ENCODE measurements around the gene AMPH.

Gene AMPH

GRCh38 chr7:38630720-38631673 is at the start of gene AMPH:
Gene AMPH, minus strand, starts transcription at chr7:38631373. Its CDS starts 22 bp downstream, at chr7:38631351.
- Histone ChIP-seq H3K4me1 (no peaks in the 10 kb centered on the region), H3K9me3 (ENCODE audit: control insufficient read depth, low read length) (no peaks in the 10 kb centered on the region), H3K27ac (no peak within 1 kb of the TSS), H3K27me3 (ENCODE audit: control insufficient read depth, insufficient read depth, low read length) (no peaks in the 10 kb centered on the region), H3K36me3 (ENCODE audit: control insufficient read depth, insufficient read depth, low read length) (no peaks in the 10 kb centered on the region), H3K4me3 (ENCODE audit: low read depth, low read length) (peak within 1 kb of the TSS; percentile 42), H2AFZ (peak within 1 kb of the TSS; percentile 77), H3K9ac (no peak within 1 kb of the TSS), H3K79me2 (peaks cover 2% of the 10 kb centered on the region), H3K4me2 (ENCODE audit: low read length) (peak within 1 kb of the TSS; percentile 56)
- TF ChIP-seq CTCF (IDR thresholded peaks at IDR 0.05), result no peak

GRCh38 chr7:38679419-38679818 is 48.2 kb upstream of the AMPH start:
- no peak overlapping the region for H3K4me3 ChIP-seq (ENCODE audit: low read depth, low read length)
- H3K4me2 ChIP-seq (ENCODE audit: low read length), result no peak overlapping the region
- no peak overlapping the region for H2AFZ ChIP-seq
- H3K4me1 ChIP-seq, result no peaks in the 10 kb centered on the region
- H3K27ac ChIP-seq, result no peak overlapping the region
- no peaks in the 10 kb centered on the region for H3K36me3 ChIP-seq (ENCODE audit: control insufficient read depth, insufficient read depth, low read length)
- TF ChIP-seq CTCF (IDR thresholded peaks at IDR 0.05), result no peak
- H3K27me3 ChIP-seq (ENCODE audit: control insufficient read depth, insufficient read depth, low read length), result no peaks in the 10 kb centered on the region
- H3K9me3 ChIP-seq (ENCODE audit: control insufficient read depth, low read length), result no peaks in the 10 kb centered on the region
- H3K9ac ChIP-seq, result no peak overlapping the region
- no peaks in the 10 kb centered on the region for H3K79me2 ChIP-seq

- Histone ChIP-seq H3K36me3 (ENCODE audit: control insufficient read depth, insufficient read depth, low read length) (no peaks in the 10 kb centered on the region), H3K79me2 (no peaks in the 10 kb centered on the region), H3K27me3 (ENCODE audit: control insufficient read depth, insufficient read depth, low read length) (no peaks in the 10 kb centered on the region), H3K9me3 (ENCODE audit: control insufficient read depth, low read length) (no peaks in the 10 kb centered on the region), H2AFZ (no peak overlapping the region), H3K4me2 (ENCODE audit: low read length) (no peak overlapping the region), H3K4me1 (no peaks in the 10 kb centered on the region), H3K4me3 (ENCODE audit: low read depth, low read length) (no peak overlapping the region), H3K9ac (no peak overlapping the region), H3K27ac (no peak overlapping the region)
- TF ChIP-seq CTCF (IDR thresholded peaks at IDR 0.05), result no peak
These were observed 47.5 kb upstream of the AMPH start for GRCh38 chr7:38678698-38679054.

GRCh38 chr7:38677981-38678697 is 47.0 kb upstream of the AMPH start:
- Histone ChIP-seq H3K27ac (no peak overlapping the region), H3K36me3 (ENCODE audit: control insufficient read depth, insufficient read depth, low read length) (no peaks in the 10 kb centered on the region), H3K4me3 (ENCODE audit: low read depth, low read length) (no peak overlapping the region), H3K4me2 (ENCODE audit: low read length) (no peak overlapping the region), H3K9ac (no peak overlapping the region), H3K27me3 (ENCODE audit: control insufficient read depth, insufficient read depth, low read length) (no peaks in the 10 kb centered on the region), H3K79me2 (no peaks in the 10 kb centered on the region), H2AFZ (no peak overlapping the region), H3K4me1 (no peaks in the 10 kb centered on the region), H3K9me3 (ENCODE audit: control insufficient read depth, low read length) (no peaks in the 10 kb centered on the region)
- no peak for TF ChIP-seq CTCF (IDR thresholded peaks at IDR 0.05)

Data from parathyroid adenoma (tissue), 2 donors.